H9 (cell line): Measurements from ENCODE around the gene RASA3. TPM values are rescaled to one million over a fixed set of nuclear protein-coding genes. Genes with fewer than 3 reads are reported as not detected.

Source experiments
- DNase-seq: peaks from one replicate; pipeline ENCODE4 v3.0.0-alpha.2; 2017
- H2AFZ ChIP-seq: one replicate; pipeline ENCODE4 v1.6.1; 2013; ENCODE audit warnings: mild to moderate bottlenecking, low read length, control low read depth, moderate library complexity
- H2AK5ac ChIP-seq: 2 replicates; pipeline ENCODE4 v1.6.1; 2013; ENCODE audit warnings: low read length, control low read depth, mixed read lengths; ENCODE audit not compliant: insufficient read length
- H2BK120ac ChIP-seq: one replicate; pipeline ENCODE4 v1.6.1; 2013; ENCODE audit warnings: low read depth, mild to moderate bottlenecking, low read length, control low read depth, inconsistent platforms; ENCODE audit not compliant: poor library complexity, severe bottlenecking
- H2BK12ac ChIP-seq: 2 replicates; pipeline ENCODE4 v1.6.1; 2013; ENCODE audit warnings: low read length, control low read depth, mixed read lengths, low read depth; ENCODE audit not compliant: insufficient read length
- H2BK15ac ChIP-seq: 2 replicates; pipeline ENCODE4 v1.6.1; 2013; ENCODE audit warnings: low read depth, low read length, control low read depth
- H2BK20ac ChIP-seq: one replicate; pipeline ENCODE4 v1.6.1; 2013; ENCODE audit warnings: low read depth, mild to moderate bottlenecking, low read length, control low read depth, inconsistent platforms; ENCODE audit not compliant: poor library complexity, severe bottlenecking
- H2BK5ac ChIP-seq: 2 replicates; pipeline ENCODE4 v1.6.1; 2013; ENCODE audit warnings: low read length, control low read depth, mixed read lengths; ENCODE audit not compliant: insufficient read length
- H3K14ac ChIP-seq: 2 replicates; pipeline ENCODE4 v1.6.1; 2013; ENCODE audit warnings: low read length, control low read depth; ENCODE audit not compliant: insufficient read depth
- H3K18ac ChIP-seq: 2 replicates; pipeline ENCODE4 v1.6.1; 2013; ENCODE audit warnings: low read depth, mild to moderate bottlenecking, mixed read lengths, low read length, control low read depth; ENCODE audit not compliant: insufficient read length
- H3K23ac ChIP-seq: 2 replicates; pipeline ENCODE4 v1.6.1; 2013; ENCODE audit warnings: low read length, control low read depth, mixed read lengths, low read depth; ENCODE audit not compliant: insufficient read length
- H3K23me2 ChIP-seq: 2 replicates; pipeline ENCODE4 v1.6.1; 2013; ENCODE audit warnings: low read depth, mild to moderate bottlenecking, mixed read lengths, low read length, control low read depth; ENCODE audit not compliant: insufficient read length, poor library complexity, severe bottlenecking
- H3K27ac ChIP-seq: 2 replicates; pipeline ENCODE4 v1.5.1; 2013; ENCODE audit warnings: low read length, control low read depth, mixed read lengths, low read depth; ENCODE audit not compliant: insufficient read length
- H3K27me3 ChIP-seq: 2 replicates; pipeline ENCODE4 v1.6.1; 2013; ENCODE audit warnings: low read length, control low read depth, inconsistent platforms; ENCODE audit not compliant: insufficient read depth
- H3K4ac ChIP-seq: 2 replicates; pipeline ENCODE4 v1.6.1; 2013; ENCODE audit warnings: low read depth, mild to moderate bottlenecking, control low read depth, inconsistent platforms, low read length, moderate library complexity
- H3K4me1 ChIP-seq: 2 replicates; pipeline ENCODE4 v1.6.1; 2013; ENCODE audit warnings: low read length, control low read depth, inconsistent platforms; ENCODE audit not compliant: insufficient read depth
- H3K4me2 ChIP-seq: 2 replicates; pipeline ENCODE4 v1.6.1; 2013; ENCODE audit warnings: low read length, control low read depth, mixed read lengths; ENCODE audit not compliant: insufficient read length, insufficient read depth
- H3K56ac ChIP-seq: 2 replicates; pipeline ENCODE4 v1.6.1; 2013; ENCODE audit warnings: low read depth, mild to moderate bottlenecking, mixed read lengths, low read length, control low read depth; ENCODE audit not compliant: insufficient read length
- H3K79me1 ChIP-seq: 2 replicates; pipeline ENCODE4 v1.6.1; 2013; ENCODE audit warnings: low read depth, mild to moderate bottlenecking, moderate library complexity, low read length, control low read depth, inconsistent platforms; ENCODE audit not compliant: insufficient read depth, poor library complexity, severe bottlenecking
- H3K79me2 ChIP-seq: 2 replicates; pipeline ENCODE4 v1.6.1; 2013; ENCODE audit warnings: low read length, control low read depth, inconsistent platforms; ENCODE audit not compliant: insufficient read depth
- H3K9ac ChIP-seq: 2 replicates; pipeline ENCODE4 v1.6.1; 2013; ENCODE audit warnings: low read length, control low read depth, mixed read lengths; ENCODE audit not compliant: insufficient read length; ENCODE audit errors: extremely low read depth
- H3K9me3 ChIP-seq: one replicate; pipeline ENCODE4 v1.6.1; 2013; ENCODE audit warnings: low read depth, low read length, inconsistent platforms; ENCODE audit not compliant: control insufficient read depth
- H3T11ph ChIP-seq: one replicate; pipeline ENCODE4 v1.6.1; 2013; ENCODE audit warnings: mild to moderate bottlenecking, low read length, control low read depth, inconsistent platforms
- H4K20me1 ChIP-seq: one replicate; pipeline ENCODE4 v1.6.1; 2013; ENCODE audit not compliant: control insufficient read depth, insufficient read length, insufficient read depth
- H4K5ac ChIP-seq: 2 replicates; pipeline ENCODE4 v1.6.1; 2013; ENCODE audit warnings: low read depth, mild to moderate bottlenecking, mixed read lengths, low read length, control low read depth; ENCODE audit not compliant: insufficient read length
- H4K8ac ChIP-seq: replicated peaks from 2 replicates; pipeline ENCODE4 v1.6.1; 2013; ENCODE audit warnings: low read length, control low read depth, mixed read lengths, low read depth; ENCODE audit not compliant: insufficient read length
- H4K91ac ChIP-seq: 2 replicates; pipeline ENCODE4 v1.6.1; 2013; ENCODE audit warnings: low read depth, mild to moderate bottlenecking, moderate library complexity, mixed read lengths, low read length, control low read depth; ENCODE audit not compliant: insufficient read length
- H3K27ac Mint-ChIP-seq, 3 experiments: 2 replicates in 2 of 3; 3 replicates in 1 of 3; pipeline ENCODE4 v1.8.0; 2020 to 2021; ENCODE audit warnings: mixed read lengths in 3 of 3, mild to moderate bottlenecking in 1 of 3, moderate library complexity in 1 of 3
- H3K27me3 Mint-ChIP-seq: 2 replicates; pipeline ENCODE4 v1.8.0; 2021; ENCODE audit warnings: low read depth, mild to moderate bottlenecking, moderate library complexity, mixed read lengths
- H3K36me3 Mint-ChIP-seq, 3 experiments: 2 replicates in 2 of 3; 3 replicates in 1 of 3; pipeline ENCODE4 v1.8.0; 2020 to 2021; ENCODE audit warnings: low read depth in 3 of 3, mixed read lengths in 3 of 3; ENCODE audit not compliant: insufficient read depth in 1 of 3
- H3K4me1 Mint-ChIP-seq, 2 experiments: 2 replicates each; pipeline ENCODE4 v1.8.0; 2020; ENCODE audit warnings: mixed read lengths in 2 of 2
- H3K4me3 Mint-ChIP-seq, 2 experiments: 2 replicates in 1 of 2; 3 replicates in 1 of 2; pipeline ENCODE4 v1.8.0; 2020 to 2021; ENCODE audit warnings: mild to moderate bottlenecking in 2 of 2, mixed read lengths in 2 of 2, moderate library complexity in 1 of 2
- H3K9me3 Mint-ChIP-seq, 2 experiments: 2 replicates in 1 of 2; 3 replicates in 1 of 2; pipeline ENCODE4 v1.8.0; 2020; ENCODE audit warnings: mild to moderate bottlenecking in 2 of 2, mixed read lengths in 2 of 2, moderate library complexity in 1 of 2
- WGBS: extraction: QIAGEN DNeasy Blood & Tissue Kit; methylation state at CpG from one replicate; pipeline ENCODE4 v1.1.7; 2013; ENCODE audit warnings: missing lambda C conversion rate, low lambda C conversion rate, mixed read lengths; ENCODE audit not compliant: insufficient read length; ENCODE audit errors: extremely low coverage; 5-methylcytosine and 5-hydroxymethylcytosine counted together
- total RNA-seq: library from RNA; stranded (reverse); gene quantifications from 2 replicates; pipeline ENCODE4 v1.2.1, GENCODE V29; 2021
- TF ChIP-seq, protein P1 (sequence below): fragments of 200-600 bp; sonication (generic); conservative IDR thresholded peaks from 3 replicates; pipeline ENCODE4 v1.8.0; 2021; ENCODE audit warnings: antibody characterized with exemption, mild to moderate bottlenecking

RASA3 gene
- total RNA-seq, 1 experiment from 2014 or later: 12.3 TPM

DNA sequence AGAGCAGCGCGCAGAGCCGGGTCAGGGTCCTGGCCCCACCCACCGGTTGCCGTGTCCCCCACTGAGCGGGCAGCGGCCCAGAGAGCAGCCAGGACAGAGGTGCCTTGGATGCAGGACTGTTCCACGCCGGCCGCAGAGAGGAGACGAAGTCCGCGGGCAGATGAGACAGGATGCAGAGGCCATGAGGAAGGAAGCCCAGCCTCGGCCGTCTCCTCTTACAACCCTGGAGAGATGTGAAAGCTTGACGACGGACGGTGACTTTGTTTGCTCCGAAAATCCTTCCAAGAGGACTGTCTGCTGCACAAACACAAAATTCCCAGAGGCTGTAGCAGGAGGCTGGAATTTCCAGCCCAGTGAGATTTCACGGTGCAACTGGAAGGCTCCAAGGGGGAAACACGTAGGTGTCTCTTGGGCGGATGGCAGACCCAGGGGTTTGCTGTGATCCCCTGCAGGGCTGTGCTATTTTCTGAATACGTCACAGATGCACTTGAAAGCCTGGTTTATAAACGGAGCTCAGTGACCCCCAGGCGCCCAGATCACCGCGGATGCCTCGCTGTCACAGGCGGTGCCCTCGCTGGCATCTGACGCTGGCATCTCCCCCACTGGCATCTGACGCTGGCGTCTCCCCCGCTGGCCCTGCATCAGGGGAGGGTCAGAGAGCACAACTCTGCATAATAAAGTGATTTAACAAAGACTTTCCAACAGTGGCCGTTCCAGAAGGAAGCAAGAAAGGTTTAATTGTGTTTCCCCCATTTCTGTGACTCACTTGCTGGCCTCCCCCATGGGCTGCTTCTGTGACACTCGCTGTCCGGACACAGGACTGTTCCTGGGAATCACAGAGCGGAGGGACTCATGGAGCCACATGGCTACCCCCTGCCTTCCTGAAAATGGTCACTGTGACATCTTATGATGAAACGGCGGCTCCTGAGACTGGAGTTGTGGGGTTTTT, 96.6 kb downstream of the RASA3 start:
- H3K4me3 Mint-ChIP-seq: no peak overlapping the region
- H3K27me3 ChIP-seq: no peaks in the 10 kb centered on the region
- H3K27me3 Mint-ChIP-seq: no peaks in the 10 kb centered on the region
- H4K20me1 ChIP-seq: peaks cover 3% of the 10 kb centered on the region
- no peaks in the 10 kb centered on the region for H3K9me3 ChIP-seq
- no peak overlapping the region for H3K14ac ChIP-seq
- no peaks in the 10 kb centered on the region; the same call in 1 of the 2 replicates for H3K79me2 ChIP-seq
- TF ChIP-seq, protein P1, sequence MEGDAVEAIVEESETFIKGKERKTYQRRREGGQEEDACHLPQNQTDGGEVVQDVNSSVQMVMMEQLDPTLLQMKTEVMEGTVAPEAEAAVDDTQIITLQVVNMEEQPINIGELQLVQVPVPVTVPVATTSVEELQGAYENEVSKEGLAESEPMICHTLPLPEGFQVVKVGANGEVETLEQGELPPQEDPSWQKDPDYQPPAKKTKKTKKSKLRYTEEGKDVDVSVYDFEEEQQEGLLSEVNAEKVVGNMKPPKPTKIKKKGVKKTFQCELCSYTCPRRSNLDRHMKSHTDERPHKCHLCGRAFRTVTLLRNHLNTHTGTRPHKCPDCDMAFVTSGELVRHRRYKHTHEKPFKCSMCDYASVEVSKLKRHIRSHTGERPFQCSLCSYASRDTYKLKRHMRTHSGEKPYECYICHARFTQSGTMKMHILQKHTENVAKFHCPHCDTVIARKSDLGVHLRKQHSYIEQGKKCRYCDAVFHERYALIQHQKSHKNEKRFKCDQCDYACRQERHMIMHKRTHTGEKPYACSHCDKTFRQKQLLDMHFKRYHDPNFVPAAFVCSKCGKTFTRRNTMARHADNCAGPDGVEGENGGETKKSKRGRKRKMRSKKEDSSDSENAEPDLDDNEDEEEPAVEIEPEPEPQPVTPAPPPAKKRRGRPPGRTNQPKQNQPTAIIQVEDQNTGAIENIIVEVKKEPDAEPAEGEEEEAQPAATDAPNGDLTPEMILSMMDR: no peak
- no peaks in the 10 kb centered on the region for H3K23me2 ChIP-seq
- DNase-seq: no peak
- no peak overlapping the region for H3K23ac ChIP-seq
- no peak overlapping the region for H2BK12ac ChIP-seq
- no peak overlapping the region for H3K9ac ChIP-seq
- no peak overlapping the region for H3K4me2 ChIP-seq
- no peak overlapping the region for H3K56ac ChIP-seq
- H3K27ac ChIP-seq: no peak overlapping the region
- no peak overlapping the region for H2BK120ac ChIP-seq
- H2BK15ac ChIP-seq: no peak overlapping the region
- no peak overlapping the region for H2AK5ac ChIP-seq
- no peak overlapping the region for H2AFZ ChIP-seq
- WGBS: no CpG with 5 or more reads among the region's 40 CpGs
- no peak overlapping the region for H3T11ph ChIP-seq
- H3K4me1 Mint-ChIP-seq: peaks cover 27 to 41% of the 10 kb centered on the region in 2 experiments
- H2BK20ac ChIP-seq: no peak overlapping the region
- H3K27ac Mint-ChIP-seq: peak overlapping the region in 2 of 3 experiments; percentile 51 to 53; a peak in 2 of 7 replicates
- H3K9me3 Mint-ChIP-seq: peaks cover 0 to 6% of the 10 kb centered on the region in 2 experiments; a peak in 2 of 5 replicates
- no peaks in the 10 kb centered on the region for H3K79me1 ChIP-seq
- H4K91ac ChIP-seq: no peak overlapping the region
- H3K18ac ChIP-seq: no peak overlapping the region
- H3K4ac ChIP-seq: no peak overlapping the region
- no peak overlapping the region for H4K5ac ChIP-seq
- no peaks in the 10 kb centered on the region for H3K4me1 ChIP-seq
- H3K36me3 Mint-ChIP-seq: peaks cover 0 to 10% (median 7%) of the 10 kb centered on the region in 3 experiments; a peak in 5 of 7 replicates
- H4K8ac ChIP-seq: no peak overlapping the region
- H2BK5ac ChIP-seq: no peak overlapping the region
